SU-DHL-6 (cell line): ENCODE results near the gene PRF1.

ENCODE experiments used
- CTCF ChIP-seq: fragments of 200-600 bp; sonication (generic); IDR thresholded peaks from one replicate; pipeline ENCODE4 v1.5.1; 2017; ENCODE audit warnings: antibody characterized with exemption, mild to moderate bottlenecking, low read length, moderate library complexity; ENCODE audit not compliant: insufficient read depth, poor library complexity, severe bottlenecking
- EZH2phosphoT487 ChIP-seq: fragments of 200-600 bp; sonication (generic), shearing (Covaris generic); conservative IDR thresholded peaks from 2 replicates; pipeline ENCODE4 v1.6.1; 2018; ENCODE audit warnings: mild to moderate bottlenecking, antibody characterized with exemption, low read length, moderate library complexity, mixed read lengths

- TF ChIP-seq CTCF: no peak
- TF ChIP-seq EZH2phosphoT487: no peak
Observed at GRCh38 chr10:70586348-70586930, 16.1 kb downstream of the PRF1 start.
